Colon (tissue), 2 donors: ENCODE measurements around the gene GSTA4.
"Not testable (repeated sequence)": the region's sequence is repeated elsewhere in the genome, so short reads cannot be mapped to it uniquely, and the experiment has no call there.

Experiments used
- FAIRE-seq: peaks from 2 replicates; lab custom pipeline; 2012; peaks lifted over from hg19 to GRCh38; lab: Jason Lieb, UNC
- donor health status: control.
- donor health status: control.

The GSTA4 gene

GRCh38 chr6:53014063-53014462 lies 19.0 kb upstream of the GSTA4 start:
- FAIRE-seq, result no peak

- no peak for FAIRE-seq
Measured at GRCh38 chr6:53011979-53012378, 16.9 kb upstream of the GSTA4 start.

GRCh38 chr6:53010504-53010903 lies 15.4 kb upstream of the GSTA4 start:
- no peak for FAIRE-seq

GRCh38 chr6:53009511-53009910 lies 14.4 kb upstream of the GSTA4 start:
- FAIRE-seq, result no peak

- FAIRE-seq, result no peak
Measured at GRCh38 chr6:53009056-53009455, 14.0 kb upstream of the GSTA4 start.

- FAIRE-seq, result not testable (repeated sequence)
Measured at GRCh38 chr6:53008192-53008687, 13.2 kb upstream of the GSTA4 start.

GRCh38 chr6:53005663-53006250 lies 10.7 kb upstream of the GSTA4 start:
- FAIRE-seq, result no peak

- FAIRE-seq, result no peak
Measured at GRCh38 chr6:52999456-52999855, 4.4 kb upstream of the GSTA4 start.

GRCh38 chr6:52998603-52999002 lies 3.5 kb upstream of the GSTA4 start:
- FAIRE-seq, result no peak

GRCh38 chr6:52995913-52996645 lies 995 bp upstream of the GSTA4 start:
- no peak for FAIRE-seq

GRCh38 chr6:52994839-52995088 lies 320 bp downstream of the GSTA4 start:
- no peak for FAIRE-seq

- FAIRE-seq, result no peak
Measured at GRCh38 chr6:52994031-52994838, 849 bp downstream of the GSTA4 start.

GRCh38 chr6:52992980-52993920 lies 1.8 kb downstream of the GSTA4 start:
- FAIRE-seq, result no peak

GRCh38 chr6:52990342-52990741 lies 4.7 kb downstream of the GSTA4 start:
- FAIRE-seq, result no peak

- no peak for FAIRE-seq
Measured at GRCh38 chr6:52985228-52985627, 9.9 kb downstream of the GSTA4 start.

- no peak for FAIRE-seq
Measured at GRCh38 chr6:52984247-52984646, 10.8 kb downstream of the GSTA4 start.

GRCh38 chr6:52983159-52983848 lies 11.8 kb downstream of the GSTA4 start:
- no peak for FAIRE-seq

GRCh38 chr6:52982680-52983079 lies 12.4 kb downstream of the GSTA4 start:
- FAIRE-seq, result no peak

- no peak for FAIRE-seq
Measured at GRCh38 chr6:52981222-52981900, 13.7 kb downstream of the GSTA4 start.

- FAIRE-seq, result no peak
Measured at GRCh38 chr6:52976591-52977035, 18.5 kb downstream of the GSTA4 start.

GRCh38 chr6:52976149-52976548 lies 18.9 kb downstream of the GSTA4 start:
- FAIRE-seq, result no peak
